Activated CD4-positive, alpha-beta T cell treated with anti-CD3 and anti-CD28 coated beads, Interleukin-2, amount 10 ng/mL, durations not matched to agents 7 days and 5 days (primary cell): Measurements from ENCODE around the gene SRSF10. TPM values are rescaled to one million over a fixed set of nuclear protein-coding genes. Genes with fewer than 3 reads are reported as not detected.
"Not testable (repeated sequence)": the region's sequence is repeated elsewhere in the genome, so short reads cannot be mapped to it uniquely, and the experiment has no call there.

Source experiments
- CTCF ChIA-PET: fragments of 350-600 bp; sonication (Branson Sonifier 250); formaldehyde crosslinking; loops from one replicate; lab custom pipeline; 2021; ENCODE audit warnings: antibody characterized with exemption; lab: Charles Lee
- POLR2A ChIA-PET: fragments of 350-600 bp; sonication (Branson Sonifier 250); formaldehyde crosslinking; loops from one replicate; lab custom pipeline; 2021; ENCODE audit warnings: antibody characterized with exemption; lab: Charles Lee
- DNase-seq: peaks from one replicate; pipeline ENCODE4 v3.0.0-alpha.2; 2020
- H3K27ac Mint-ChIP-seq: one replicate; pipeline ENCODE4 v1.8.0; 2021; ENCODE audit warnings: mild to moderate bottlenecking, moderate library complexity, mixed read lengths
- H3K27me3 Mint-ChIP-seq: one replicate; pipeline ENCODE4 v1.8.0; 2021; ENCODE audit warnings: mixed read lengths
- H3K36me3 Mint-ChIP-seq: one replicate; pipeline ENCODE4 v1.8.0; 2021; ENCODE audit warnings: low read depth, mixed read lengths
- H3K4me1 Mint-ChIP-seq: one replicate; pipeline ENCODE4 v1.8.0; 2021; ENCODE audit warnings: mixed read lengths
- H3K4me3 Mint-ChIP-seq: one replicate; pipeline ENCODE4 v1.8.0; 2021; ENCODE audit warnings: mild to moderate bottlenecking, moderate library complexity, mixed read lengths
- H3K9me3 Mint-ChIP-seq: one replicate; pipeline ENCODE4 v1.8.0; 2021; ENCODE audit warnings: mixed read lengths
- total RNA-seq, 2 experiments: library from RNA; stranded (reverse); gene quantifications; one replicate each; pipeline ENCODE4 v1.2.3, GENCODE V29; 2021

The SRSF10 gene
- total RNA-seq, 2 experiments from 2014 or later = 217 to 224 TPM

- H3K27me3 Mint-ChIP-seq = peaks cover 35% of the 10 kb centered on the region
- H3K36me3 Mint-ChIP-seq = no peaks in the 10 kb centered on the region
- no peaks in the 10 kb centered on the region for H3K4me1 Mint-ChIP-seq
- DNase-seq = no peak
- CTCF ChIA-PET = no interaction called here
- POLR2A ChIA-PET = no interaction called here
- H3K27ac Mint-ChIP-seq = no peak overlapping the region
- no peaks in the 10 kb centered on the region for H3K9me3 Mint-ChIP-seq
- no peak overlapping the region for H3K4me3 Mint-ChIP-seq
These were observed 29.3 kb upstream of the SRSF10 start for GRCh38 chr1:24009406-24009805.

DNA sequence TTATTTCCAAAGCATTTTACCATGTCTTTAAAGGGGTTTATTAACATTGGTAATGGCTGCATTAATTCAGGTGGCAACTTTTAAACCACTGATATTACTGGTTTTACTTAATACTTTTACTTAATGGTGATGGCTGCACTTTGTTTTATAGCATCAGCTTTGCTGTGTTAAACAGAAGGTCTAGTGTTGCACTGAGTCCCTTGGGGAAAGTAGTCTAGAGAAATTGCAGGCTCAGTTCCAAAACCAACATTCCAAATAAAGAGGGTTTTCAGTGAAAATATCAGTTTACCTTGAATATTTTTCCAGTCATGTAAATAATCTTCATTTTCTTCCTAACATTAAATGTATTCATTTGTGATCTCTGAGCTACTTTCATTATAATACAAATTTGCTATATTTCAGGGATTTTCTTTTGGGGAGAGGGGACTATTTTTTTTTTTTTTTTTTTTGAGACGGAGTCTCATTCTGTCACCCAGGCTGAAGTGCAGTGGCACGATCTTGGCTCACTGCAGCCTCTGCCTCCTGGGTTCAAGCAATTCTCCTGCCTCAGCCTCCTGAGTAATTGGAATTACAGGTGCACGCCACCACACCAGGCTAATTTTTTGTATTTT is 28.6 kb upstream of the SRSF10 start:
- CTCF ChIA-PET = interaction anchor here (0.7 to 1.1 kb wide), 2 partner anchors 19 to 1018 kb away, joined by 3 to 4 read pairs; no protein-coding TSS in a partner anchor
- H3K36me3 Mint-ChIP-seq, DNase-seq, H3K27ac Mint-ChIP-seq, POLR2A ChIA-PET, H3K4me1 Mint-ChIP-seq, H3K4me3 Mint-ChIP-seq, H3K9me3 Mint-ChIP-seq: not testable (repeated sequence)
- H3K27me3 Mint-ChIP-seq = peaks cover 37% of the 10 kb centered on the region

GRCh38 chr1:24007079-24007478 is 27.0 kb upstream of the SRSF10 start:
- Mint-ChIP-seq H3K9me3 (no peaks in the 10 kb centered on the region), H3K4me3 (no peak overlapping the region)

GRCh38 chr1:24005163-24005562 is 25.0 kb upstream of the SRSF10 start:
- CTCF ChIA-PET = no interaction called here
- Mint-ChIP-seq H3K4me3 (no peak overlapping the region), H3K36me3 (no peaks in the 10 kb centered on the region), H3K27me3 (peaks cover 37% of the 10 kb centered on the region), H3K4me1 (no peaks in the 10 kb centered on the region), H3K9me3 (no peaks in the 10 kb centered on the region), H3K27ac (no peak overlapping the region)
- POLR2A ChIA-PET = no interaction called here
- DNase-seq = no peak

More at GRCh38 chr1:24007079-24007478, 27.0 kb upstream of the SRSF10 start:
- no peaks in the 10 kb centered on the region for H3K36me3 Mint-ChIP-seq
- H3K27ac Mint-ChIP-seq = no peak overlapping the region
- DNase-seq = no peak
- peaks cover 38% of the 10 kb centered on the region for H3K27me3 Mint-ChIP-seq
- H3K4me1 Mint-ChIP-seq = no peaks in the 10 kb centered on the region
- ChIA-PET CTCF (interaction anchor here (0.6 to 1.5 kb wide), 2 partner anchors 19 to 582 kb away, joined by 3 read pairs; no protein-coding TSS in a partner anchor), POLR2A (no interaction called here)

DNA sequence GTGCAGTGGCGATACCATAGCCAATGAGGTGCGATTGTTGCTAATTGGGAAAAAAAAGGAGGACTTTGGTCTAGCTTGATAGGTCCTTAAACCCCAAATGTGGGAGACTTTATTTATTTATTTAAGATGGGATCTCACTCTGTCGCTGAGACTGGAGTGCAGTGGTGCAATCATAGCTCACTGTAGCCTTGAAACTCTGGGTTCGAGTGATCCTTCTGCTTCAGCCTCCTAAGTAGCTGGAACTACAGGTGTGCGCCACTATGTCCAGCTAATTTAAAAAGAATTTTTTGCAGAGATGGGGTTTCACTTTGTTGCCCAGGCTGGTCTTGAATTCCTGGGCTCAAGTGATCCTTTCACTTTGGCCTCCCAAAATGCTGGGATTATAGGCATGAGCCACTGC is 24.0 kb upstream of the SRSF10 start:
- Mint-ChIP-seq H3K27ac (no peak overlapping the region), H3K36me3 (no peaks in the 10 kb centered on the region), H3K27me3 (peaks cover 29% of the 10 kb centered on the region), H3K4me3 (no peak overlapping the region), H3K9me3 (no peaks in the 10 kb centered on the region), H3K4me1 (no peaks in the 10 kb centered on the region)
- ChIA-PET POLR2A (interaction anchor here (0.6 kb wide), 1 partner anchor 478 kb away, joined by 4 read pairs; no protein-coding TSS in a partner anchor), CTCF (no interaction called here)
- no peak for DNase-seq

- Mint-ChIP-seq H3K36me3 (no peaks in the 10 kb centered on the region), H3K27ac (no peak overlapping the region), H3K9me3 (no peaks in the 10 kb centered on the region), H3K4me3 (no peak overlapping the region), H3K27me3 (peaks cover 29% of the 10 kb centered on the region), H3K4me1 (peaks cover 1% of the 10 kb centered on the region)
- no peak for DNase-seq
- ChIA-PET POLR2A (interaction anchor here (0.6 kb wide), 1 partner anchor 479 kb away, joined by 4 read pairs; no protein-coding TSS in a partner anchor), CTCF (interaction anchor here (1.3 kb wide), 1 partner anchor 22 kb away, joined by 3 read pairs; no protein-coding TSS in a partner anchor)
These were observed 23.3 kb upstream of the SRSF10 start for GRCh38 chr1:24003331-24003972.

DNA sequence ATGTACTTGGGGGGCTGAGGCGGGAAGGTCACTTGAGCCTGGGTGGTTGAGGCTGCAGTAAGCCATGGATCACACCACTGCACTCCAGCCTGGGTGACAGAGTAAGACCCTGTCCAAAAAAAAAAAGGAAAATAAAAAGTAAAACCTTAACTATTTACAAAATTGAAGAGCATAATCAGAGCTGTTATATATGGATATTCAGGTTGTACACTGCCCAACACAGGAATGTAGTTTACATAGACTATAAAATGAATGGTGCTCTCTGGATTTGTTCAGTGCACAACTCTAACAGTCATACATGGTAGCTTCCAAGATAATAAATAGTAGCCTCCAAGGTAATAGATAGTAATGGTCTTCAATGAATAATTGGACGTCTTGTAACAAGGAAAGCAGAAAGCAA is 22.6 kb upstream of the SRSF10 start:
- ChIA-PET CTCF (interaction anchor here (1.3 kb wide), 2 partner anchors 9 to 21 kb away, joined by 3 read pairs; no protein-coding TSS in a partner anchor), POLR2A (no interaction called here)
- peaks cover 29% of the 10 kb centered on the region for H3K27me3 Mint-ChIP-seq
- DNase-seq = no peak
- H3K9me3 Mint-ChIP-seq = no peaks in the 10 kb centered on the region
- no peak overlapping the region for H3K4me3 Mint-ChIP-seq
- H3K4me1 Mint-ChIP-seq = peaks cover 1% of the 10 kb centered on the region
- no peaks in the 10 kb centered on the region for H3K36me3 Mint-ChIP-seq
- no peak overlapping the region for H3K27ac Mint-ChIP-seq

DNA sequence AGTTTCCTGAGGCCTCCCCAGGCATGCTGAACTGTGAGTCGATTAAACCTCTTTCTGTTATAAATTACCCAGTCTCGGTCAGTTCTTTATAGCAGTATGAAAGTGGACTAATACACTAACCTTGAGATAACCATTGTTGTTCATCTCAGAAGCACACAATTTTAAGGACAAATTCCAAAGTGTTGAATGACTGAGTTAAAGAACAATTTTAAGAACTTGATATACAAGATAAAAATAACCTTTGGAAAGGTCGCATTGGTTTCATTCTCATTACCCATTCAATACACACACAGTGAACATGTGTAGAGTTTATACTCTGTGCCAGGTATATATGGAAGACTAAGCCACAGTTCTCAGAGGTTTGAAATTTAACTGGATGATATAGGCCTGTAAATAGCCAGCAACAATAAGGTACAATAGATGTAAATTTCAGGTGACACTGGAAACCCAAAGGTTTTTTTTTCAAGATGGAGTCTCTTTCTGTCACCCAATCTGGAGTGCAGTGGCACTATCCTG is 19.1 kb upstream of the SRSF10 start:
- Mint-ChIP-seq H3K4me3 (no peak overlapping the region), H3K9me3 (no peaks in the 10 kb centered on the region), H3K27ac (no peak overlapping the region), H3K27me3 (peaks cover 16% of the 10 kb centered on the region), H3K4me1 (peaks cover 4% of the 10 kb centered on the region), H3K36me3 (no peaks in the 10 kb centered on the region)
- ChIA-PET CTCF (no interaction called here), POLR2A (no interaction called here)
- DNase-seq = no peak

- ChIA-PET CTCF (interaction anchor here (0.9 kb wide), 1 partner anchor 68 kb away, joined by 3 read pairs; no protein-coding TSS in a partner anchor), POLR2A (no interaction called here)
- no peaks in the 10 kb centered on the region for H3K36me3 Mint-ChIP-seq
- H3K4me1 Mint-ChIP-seq = peaks cover 4% of the 10 kb centered on the region
- no peak overlapping the region for H3K27ac Mint-ChIP-seq
- no peak overlapping the region for H3K4me3 Mint-ChIP-seq
- no peaks in the 10 kb centered on the region for H3K9me3 Mint-ChIP-seq
- no peak for DNase-seq
- peaks cover 8% of the 10 kb centered on the region for H3K27me3 Mint-ChIP-seq
These were observed 17.7 kb upstream of the SRSF10 start for GRCh38 chr1:23997812-23998211.

GRCh38 chr1:23996700-23997229 is 16.6 kb upstream of the SRSF10 start:
- ChIA-PET CTCF (interaction anchor here (0.7 to 0.9 kb wide), 2 partner anchors 69 to 152 kb away, joined by 3 read pairs; no protein-coding TSS in a partner anchor), POLR2A (no interaction called here)
- Mint-ChIP-seq H3K27ac (no peak overlapping the region), H3K4me1 (peaks cover 4% of the 10 kb centered on the region), H3K9me3 (no peaks in the 10 kb centered on the region), H3K27me3 (peaks cover 2% of the 10 kb centered on the region), H3K4me3 (no peak overlapping the region), H3K36me3 (no peaks in the 10 kb centered on the region)
- DNase-seq = no peak

DNA sequence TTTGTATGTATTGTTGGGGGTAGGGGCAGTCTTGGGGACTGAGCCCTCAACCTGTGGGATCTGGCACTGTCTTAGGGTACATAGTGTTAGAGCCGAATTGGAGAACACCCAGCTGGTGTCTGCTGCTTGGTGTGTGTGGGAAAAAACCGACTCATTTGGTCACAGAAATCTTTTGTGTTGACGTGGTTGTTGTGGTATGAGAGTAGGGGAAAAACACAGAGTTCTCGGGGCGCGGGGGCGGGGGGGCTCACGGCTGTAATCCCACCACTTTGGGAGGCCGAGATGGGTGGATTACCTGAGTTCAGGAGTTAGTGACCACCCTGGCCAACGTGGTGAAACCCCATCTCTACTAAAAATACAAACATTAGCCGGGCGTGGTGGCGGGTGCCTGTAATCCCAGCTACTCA is 15.3 kb upstream of the SRSF10 start:
- Mint-ChIP-seq H3K9me3 (no peaks in the 10 kb centered on the region), H3K27ac (no peak overlapping the region)
- no peak for DNase-seq

DNA sequence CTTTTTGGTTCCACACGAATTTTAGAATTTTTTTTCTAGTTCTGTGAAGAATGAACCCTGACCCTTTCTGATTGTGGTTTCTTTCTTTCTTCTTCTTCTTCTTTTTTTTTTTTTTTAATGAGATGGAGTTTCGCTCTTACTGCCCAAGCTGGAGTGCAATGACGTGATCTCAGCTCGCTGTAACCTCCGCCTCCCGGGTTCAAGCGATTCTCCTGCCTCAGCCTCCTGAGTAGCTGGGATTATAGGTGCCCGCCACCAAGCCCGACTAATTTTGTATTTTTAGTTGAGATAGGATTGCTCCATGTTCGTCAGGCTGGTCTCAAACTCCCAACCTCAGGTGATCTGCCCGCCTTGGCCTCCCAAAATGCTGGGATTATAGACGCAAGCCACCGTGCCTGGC is 11.9 kb upstream of the SRSF10 start:
- POLR2A ChIA-PET, H3K36me3 Mint-ChIP-seq, DNase-seq, H3K9me3 Mint-ChIP-seq, H3K4me3 Mint-ChIP-seq, H3K27me3 Mint-ChIP-seq, H3K27ac Mint-ChIP-seq: not testable (repeated sequence)
- CTCF ChIA-PET = interaction anchor here (0.6 kb wide), 1 partner anchor 353 kb away, joined by 3 read pairs; no protein-coding TSS in a partner anchor
- H3K4me1 Mint-ChIP-seq = peaks cover 14% of the 10 kb centered on the region

More for the DNA sequence above, 15.3 kb upstream of the SRSF10 start:
- Mint-ChIP-seq H3K27me3 (no peaks in the 10 kb centered on the region), H3K4me1 (peaks cover 4% of the 10 kb centered on the region), H3K4me3 (no peak overlapping the region), H3K36me3 (no peaks in the 10 kb centered on the region)
- CTCF ChIA-PET = no interaction called here
- POLR2A ChIA-PET = no interaction called here
